ENCODE measurements around the gene RAB3IL1. TPM values are rescaled to one million over a fixed set of nuclear protein-coding genes. Genes with fewer than 3 reads are reported as not detected.

The RAB3IL1 gene
- total RNA-seq, 6 donors from 2014 or later: 4.4 to 20.7 (median 10.0) TPM

- Histone ChIP-seq H3K36me3 (peaks cover 0 to 20% (median 3%) of the 10 kb centered on the region in 4 donors), H3K4me1 (peaks cover 0 to 4% (median 0%) of the 10 kb centered on the region in 4 donors), H3K27me3 (no peaks in the 10 kb centered on the region), H3K27ac (no peak overlapping the region), H3K4me3 (no peak overlapping the region), H3K9me3 (no peaks in the 10 kb centered on the region)
- DNase-seq: no peak
- TF ChIP-seq EP300 (IDR thresholded peaks at IDR 0.05) (no peak), POLR2A (IDR thresholded peaks at IDR 0.05) (no peak), POLR2AphosphoS5 (IDR thresholded peaks at IDR 0.05) (no peak), CTCF (IDR thresholded peaks at IDR 0.05) (no peak)
- 94 to 95% methylated on average over 11 of the region's 11 CpGs for WGBS, 2 donors
- no peak for ATAC-seq (ENCODE audit: low FRiP score in 2 of 2)
Observed at GRCh38 chr11:61902313-61902712, 15.1 kb downstream of the RAB3IL1 start.

GRCh38 chr11:61901397-61901796 is 16.0 kb downstream of the RAB3IL1 start:
- H3K4me1 ChIP-seq: peaks cover 0 to 4% (median 0%) of the 10 kb centered on the region in 4 donors
- peaks cover 0 to 12% (median 2%) of the 10 kb centered on the region in 4 donors for H3K36me3 ChIP-seq
- no peak overlapping the region for H3K27ac ChIP-seq
- DNase-seq (no peak), ATAC-seq (ENCODE audit: low FRiP score in 2 of 2) (no peak)
- TF ChIP-seq POLR2AphosphoS5 (IDR thresholded peaks at IDR 0.05): no peak
- no peak for TF ChIP-seq EP300 (IDR thresholded peaks at IDR 0.05)
- TF ChIP-seq POLR2A (IDR thresholded peaks at IDR 0.05): no peak
- TF ChIP-seq CTCF (IDR thresholded peaks at IDR 0.05): no peak
- no peak overlapping the region for H3K4me3 ChIP-seq
- WGBS, 2 donors: 84 to 93% methylated on average over 7 to 8 of the region's 10 CpGs
- no peaks in the 10 kb centered on the region for H3K27me3 ChIP-seq
- H3K9me3 ChIP-seq: no peaks in the 10 kb centered on the region

GRCh38 chr11:61900251-61900650 is 17.1 kb downstream of the RAB3IL1 start:
- H3K4me3 ChIP-seq: no peak overlapping the region
- H3K9me3 ChIP-seq: no peaks in the 10 kb centered on the region
- peaks cover 0 to 6% (median 0%) of the 10 kb centered on the region in 4 donors for H3K36me3 ChIP-seq
- no peak for DNase-seq
- H3K27me3 ChIP-seq: no peaks in the 10 kb centered on the region
- no peak overlapping the region for H3K27ac ChIP-seq
- peaks cover 0 to 4% (median 0%) of the 10 kb centered on the region in 4 donors for H3K4me1 ChIP-seq
- no peak for ATAC-seq (ENCODE audit: low FRiP score in 2 of 2)
- 90 to 92% methylated on average over 17 of the region's 17 CpGs for WGBS, 2 donors
- TF ChIP-seq POLR2A (IDR thresholded peaks at IDR 0.05): no peak
- no peak for TF ChIP-seq EP300 (IDR thresholded peaks at IDR 0.05)
- TF ChIP-seq CTCF (IDR thresholded peaks at IDR 0.05): no peak
- TF ChIP-seq POLR2AphosphoS5 (IDR thresholded peaks at IDR 0.05): no peak

GRCh38 chr11:61899146-61899841 is 18.1 kb downstream of the RAB3IL1 start:
- peaks cover 0 to under 1% (median 0%) of the 10 kb centered on the region in 4 donors for H3K36me3 ChIP-seq
- no peaks in the 10 kb centered on the region for H3K27me3 ChIP-seq
- H3K27ac ChIP-seq: peak overlapping the region in 1 of 4 donors; percentile 54
- no peak overlapping the region for H3K4me3 ChIP-seq
- peak in 1 of 2 donors; percentile 15 for TF ChIP-seq POLR2AphosphoS5 (IDR thresholded peaks at IDR 0.05)
- TF ChIP-seq CTCF (IDR thresholded peaks at IDR 0.05): peak; percentile 99 to 100 (median 99)
- TF ChIP-seq POLR2A (IDR thresholded peaks at IDR 0.05): no peak
- no peak for TF ChIP-seq EP300 (IDR thresholded peaks at IDR 0.05)
- DNase-seq (peak; percentile 88 to 99), ATAC-seq (ENCODE audit: low FRiP score in 2 of 2) (peak; percentile 90 to 92)
- H3K4me1 ChIP-seq: peaks cover 0 to 4% (median 0%) of the 10 kb centered on the region in 4 donors
- 55 to 66% methylated on average over 18 to 19 of the region's 27 CpGs for WGBS, 2 donors
- no peaks in the 10 kb centered on the region for H3K9me3 ChIP-seq

- WGBS, 2 donors: 79 to 82% methylated on average over 5 to 8 of the region's 9 CpGs
- no peak for ATAC-seq (ENCODE audit: low FRiP score in 2 of 2)
Observed at GRCh38 chr11:61898247-61898582, 19.2 kb downstream of the RAB3IL1 start.

More at GRCh38 chr11:61898247-61898582, 19.2 kb downstream of the RAB3IL1 start:
- Histone ChIP-seq H3K36me3 (no peaks in the 10 kb centered on the region), H3K27me3 (no peaks in the 10 kb centered on the region), H3K27ac (no peak overlapping the region), H3K4me1 (peaks cover 0 to 4% (median 0%) of the 10 kb centered on the region in 4 donors), H3K9me3 (no peaks in the 10 kb centered on the region), H3K4me3 (no peak overlapping the region)
- no peak for TF ChIP-seq POLR2A (IDR thresholded peaks at IDR 0.05)
- no peak for TF ChIP-seq EP300 (IDR thresholded peaks at IDR 0.05)
- no peak for TF ChIP-seq CTCF (IDR thresholded peaks at IDR 0.05)
- TF ChIP-seq POLR2AphosphoS5 (IDR thresholded peaks at IDR 0.05): no peak
- DNase-seq: no peak
